A673 (cell line): ENCODE data around the gene S100A16. TPM values are rescaled to one million over a fixed set of nuclear protein-coding genes. Genes with fewer than 3 reads are reported as not detected.

Source experiments
- BruUV-seq: library from RNA; stranded (reverse); fragments of 400-500 nt; replicated peaks from 2 replicates; lab custom pipeline; 2021; lab: Mats Ljungman, UMichigan
- CTCF ChIA-PET: fragments of 300-600 bp; sonication (Branson Sonifier 250); formaldehyde crosslinking; loops from one replicate; lab custom pipeline; 2022; ENCODE audit warnings: antibody characterized with exemption; lab: Charles Lee
- POLR2A ChIA-PET: fragments of 300-600 bp; sonication (Branson Sonifier 250); formaldehyde crosslinking; loops from one replicate; lab custom pipeline; 2022; ENCODE audit warnings: antibody characterized with exemption; ENCODE audit not compliant: low non-redundant PET; lab: Charles Lee
- DNase-seq: peaks from one replicate; pipeline ENCODE4 v3.0.0-alpha.2; 2015; ENCODE audit warnings: low spot score
- H3K27ac ChIP-seq: fragments of 200-600 bp; sonication (generic); 2 replicates; pipeline ENCODE4 v1.5.1; 2016; ENCODE audit warnings: mixed run types, low read depth, mild to moderate bottlenecking, mixed read lengths, antibody characterized with exemption, low read length; ENCODE audit not compliant: poor library complexity, severe bottlenecking
- H3K27me3 ChIP-seq: fragments of 200-600 bp; sonication (generic); replicated peaks from 2 replicates; pipeline ENCODE4 v1.6.1; 2017; ENCODE audit warnings: mixed run types, low read depth, mild to moderate bottlenecking, mixed read lengths, antibody characterized with exemption, low read length; ENCODE audit not compliant: insufficient read depth, poor library complexity
- H3K36me3 ChIP-seq: fragments of 200-600 bp; sonication (generic); 2 replicates; pipeline ENCODE4 v1.6.1; 2016; ENCODE audit warnings: mixed run types, mild to moderate bottlenecking, mixed read lengths, antibody characterized with exemption, low read length; ENCODE audit not compliant: insufficient read depth, poor library complexity, severe bottlenecking
- H3K4me1 ChIP-seq: fragments of 200-600 bp; sonication (generic); 2 replicates; pipeline ENCODE4 v1.6.1; 2017; ENCODE audit warnings: mixed run types, mild to moderate bottlenecking, mixed read lengths, antibody characterized with exemption, low read length; ENCODE audit not compliant: insufficient read depth, poor library complexity, severe bottlenecking
- H3K4me3 ChIP-seq: fragments of 200-600 bp; sonication (generic); 2 replicates; pipeline ENCODE4 v1.5.1; 2016; ENCODE audit warnings: low read depth, mixed run types, mild to moderate bottlenecking, mixed read lengths, low read length; ENCODE audit not compliant: poor library complexity, severe bottlenecking
- H3K9me3 ChIP-seq: fragments of 200-600 bp; sonication (generic); 2 replicates; pipeline ENCODE4 v1.6.1; 2016; ENCODE audit warnings: mixed run types, low read depth, mild to moderate bottlenecking, mixed read lengths, antibody characterized with exemption, low read length; ENCODE audit not compliant: poor library complexity, severe bottlenecking
- EZH2 ChIP-seq: fragments of 200-600 bp; sonication (generic); IDR thresholded peaks from 2 replicates; pipeline ENCODE4 v1.6.1; 2017; ENCODE audit warnings: borderline replicate concordance, low read depth, mild to moderate bottlenecking, mixed read lengths, antibody characterized with exemption, low read length; ENCODE audit not compliant: poor library complexity, severe bottlenecking
- intact Hi-C: fragments of 100-400 bp; cut with micrococcal nuclease; formaldehyde crosslinking; loops from one replicate; pipeline ENCODE4 v1.10.0; 2022; ENCODE audit not compliant: unreplicated experiment
- total RNA-seq: library from RNA; stranded (reverse); gene quantifications from 2 replicates; pipeline ENCODE4 v1.2.3, GENCODE V29; 2021
- TF ChIP-seq, protein P1 (sequence below): fragments of 300-800, 200-600 bp; sonication (generic); conservative IDR thresholded peaks from 2 replicates; pipeline ENCODE4 v1.5.1; 2017; ENCODE audit warnings: low read depth, mild to moderate bottlenecking, antibody characterized with exemption, low read length, moderate library complexity, mixed read lengths

S100A16 gene
- total RNA-seq, 1 experiment from 2014 or later: 0.43 TPM

DNA sequence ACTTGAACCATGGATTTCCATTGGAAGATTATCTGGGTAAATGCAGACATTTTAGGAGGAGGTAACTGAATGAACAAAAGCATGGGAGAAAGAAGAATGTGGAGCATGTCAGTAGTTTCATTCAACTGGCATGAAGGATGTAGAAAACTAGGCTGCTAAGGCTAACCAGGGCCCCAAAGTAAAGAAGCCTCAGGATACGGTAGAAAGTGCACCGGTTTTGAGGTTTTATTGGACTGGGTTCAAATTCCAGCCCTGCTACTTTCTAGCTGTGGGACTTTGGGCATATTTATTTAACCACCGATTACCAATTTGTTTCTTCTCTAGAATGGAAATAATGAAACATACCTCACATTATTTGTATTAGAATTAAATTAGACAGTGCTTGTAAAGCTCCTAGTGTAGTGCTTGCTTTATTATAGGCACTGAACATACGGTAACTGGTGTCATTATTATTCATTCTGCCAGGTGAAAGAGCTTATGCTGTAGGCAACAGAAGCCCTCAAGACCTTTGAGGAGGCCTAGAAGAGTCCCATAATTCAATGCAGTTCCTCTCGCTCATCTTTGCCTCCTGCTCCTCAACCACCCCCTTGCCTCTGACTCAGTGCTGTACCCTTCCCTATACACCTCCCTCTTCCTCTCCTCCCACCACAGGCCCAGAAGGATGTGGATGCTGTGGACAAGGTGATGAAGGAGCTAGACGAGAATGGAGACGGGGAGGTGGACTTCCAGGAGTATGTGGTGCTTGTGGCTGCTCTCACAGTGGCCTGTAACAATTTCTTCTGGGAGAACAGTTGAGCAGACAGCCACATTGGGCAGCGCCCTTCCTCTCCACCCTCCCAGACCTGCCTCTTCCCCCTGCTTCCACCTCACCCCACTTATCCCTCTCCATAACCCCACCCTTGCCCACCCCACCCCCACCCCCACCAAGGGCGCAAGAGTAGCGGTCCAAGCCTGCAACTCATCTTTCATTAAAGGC, 18.4 kb upstream of the S100A16 start:
- TF ChIP-seq EZH2: no peak
- TF ChIP-seq, protein P1, sequence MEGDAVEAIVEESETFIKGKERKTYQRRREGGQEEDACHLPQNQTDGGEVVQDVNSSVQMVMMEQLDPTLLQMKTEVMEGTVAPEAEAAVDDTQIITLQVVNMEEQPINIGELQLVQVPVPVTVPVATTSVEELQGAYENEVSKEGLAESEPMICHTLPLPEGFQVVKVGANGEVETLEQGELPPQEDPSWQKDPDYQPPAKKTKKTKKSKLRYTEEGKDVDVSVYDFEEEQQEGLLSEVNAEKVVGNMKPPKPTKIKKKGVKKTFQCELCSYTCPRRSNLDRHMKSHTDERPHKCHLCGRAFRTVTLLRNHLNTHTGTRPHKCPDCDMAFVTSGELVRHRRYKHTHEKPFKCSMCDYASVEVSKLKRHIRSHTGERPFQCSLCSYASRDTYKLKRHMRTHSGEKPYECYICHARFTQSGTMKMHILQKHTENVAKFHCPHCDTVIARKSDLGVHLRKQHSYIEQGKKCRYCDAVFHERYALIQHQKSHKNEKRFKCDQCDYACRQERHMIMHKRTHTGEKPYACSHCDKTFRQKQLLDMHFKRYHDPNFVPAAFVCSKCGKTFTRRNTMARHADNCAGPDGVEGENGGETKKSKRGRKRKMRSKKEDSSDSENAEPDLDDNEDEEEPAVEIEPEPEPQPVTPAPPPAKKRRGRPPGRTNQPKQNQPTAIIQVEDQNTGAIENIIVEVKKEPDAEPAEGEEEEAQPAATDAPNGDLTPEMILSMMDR: no peak
- Histone ChIP-seq H3K4me1 (peaks cover 32% of the 10 kb centered on the region), H3K27ac (no peak overlapping the region), H3K9me3 (no peaks in the 10 kb centered on the region), H3K27me3 (no peaks in the 10 kb centered on the region), H3K4me3 (no peak overlapping the region), H3K36me3 (peaks cover 7% of the 10 kb centered on the region)
- intact Hi-C loops: loop anchor here (5.0 kb wide), 1 partner anchor 99 kb away; no protein-coding TSS in a partner anchor
- no TSS peak for BruUV-seq
- no peak for DNase-seq
- ChIA-PET POLR2A (no interaction called here), CTCF (no interaction called here)

DNA sequence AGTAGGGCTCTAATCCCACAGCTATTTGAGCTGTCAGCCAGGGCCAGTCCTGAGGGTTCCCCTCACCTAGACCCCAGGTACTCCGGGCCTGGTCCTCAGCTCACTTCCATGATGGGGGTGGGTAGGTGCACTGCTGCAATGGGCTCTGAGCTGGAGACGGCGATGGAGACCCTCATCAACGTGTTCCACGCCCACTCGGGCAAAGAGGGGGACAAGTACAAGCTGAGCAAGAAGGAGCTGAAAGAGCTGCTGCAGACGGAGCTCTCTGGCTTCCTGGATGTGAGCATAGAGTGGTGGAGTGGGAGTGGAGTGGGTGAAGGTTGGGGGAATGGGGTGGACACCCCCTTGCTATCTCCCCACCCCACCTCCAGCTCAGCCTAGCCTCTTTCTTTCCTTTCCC, 17.4 kb upstream of the S100A16 start:
- POLR2A ChIA-PET: no interaction called here
- BruUV-seq: no TSS peak

DNA sequence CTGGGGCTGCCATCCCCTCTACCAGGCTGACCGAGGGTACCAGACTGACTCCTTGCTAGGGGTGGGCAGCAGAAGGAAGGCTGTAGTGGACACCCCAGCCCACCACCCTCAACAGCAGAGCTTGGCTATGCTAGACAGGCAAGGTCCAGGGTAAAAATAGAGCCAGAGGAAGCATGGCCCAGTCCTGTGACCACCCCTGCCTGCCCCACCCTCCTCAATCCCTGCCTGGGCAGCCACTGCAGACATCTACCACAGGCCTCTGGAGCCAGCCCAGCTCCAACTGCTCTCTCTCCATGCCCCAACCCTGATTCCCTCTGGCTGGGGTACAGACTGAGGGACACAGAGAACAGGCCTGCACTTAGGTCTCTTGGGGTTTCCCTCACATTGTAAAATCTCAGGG, 17.0 kb upstream of the S100A16 start:
- peaks cover 23% of the 10 kb centered on the region for H3K4me1 ChIP-seq
- TF ChIP-seq, protein P1: no peak
- no peak for TF ChIP-seq EZH2
- BruUV-seq: no TSS peak
- no peaks in the 10 kb centered on the region for H3K27me3 ChIP-seq
- H3K4me3 ChIP-seq: no peak overlapping the region
- H3K9me3 ChIP-seq: no peaks in the 10 kb centered on the region
- no peak overlapping the region for H3K27ac ChIP-seq
- ChIA-PET CTCF (no interaction called here), POLR2A (no interaction called here)
- no peaks in the 10 kb centered on the region for H3K36me3 ChIP-seq
- no peak for DNase-seq
- intact Hi-C loops: loop anchor here (5.0 kb wide), 1 partner anchor 98 kb away; no protein-coding TSS in a partner anchor

More for the DNA sequence above, 17.4 kb upstream of the S100A16 start:
- Histone ChIP-seq H3K4me3 (no peak overlapping the region), H3K9me3 (no peaks in the 10 kb centered on the region), H3K4me1 (peaks cover 24% of the 10 kb centered on the region), H3K36me3 (no peaks in the 10 kb centered on the region), H3K27ac (no peak overlapping the region), H3K27me3 (no peaks in the 10 kb centered on the region)
- CTCF ChIA-PET: no interaction called here
- no peak for DNase-seq
- TF ChIP-seq, protein P1: no peak
- no peak for TF ChIP-seq EZH2
- intact Hi-C loops: loop anchor here (5.0 kb wide), 1 partner anchor 98 kb away; no protein-coding TSS in a partner anchor
